HG02938 (cell line): ENCODE results near the gene FBXO15.

Experiments used
- ATAC-seq: cut with Tn5 transposase; IDR thresholded peaks from one replicate; pipeline ENCODE4 v1.9.1; 2021; ENCODE audit warnings: mild to moderate bottlenecking, moderate library complexity; ENCODE audit not compliant: unreplicated experiment

FBXO15 gene

GRCh38 chr18:74147779-74148542, at the start of gene FBXO15, which contains the start of gene TIMM21:
FBXO15 (minus strand) TSS chr18:74147834; CDS start chr18:74147785, 49 bp downstream.
TIMM21 (plus strand) TSS chr18:74148523; CDS start chr18:74148809, 286 bp downstream.
- peak; percentile 82 for ATAC-seq

- ATAC-seq, result peak; percentile 92
These were observed 48.8 kb upstream of the FBXO15 start for GRCh38 chr18:74196220-74197119.

- ATAC-seq, result no peak
These were observed 47.1 kb upstream of the FBXO15 start for GRCh38 chr18:74194691-74195090.

- ATAC-seq, result no peak
These were observed 43.9 kb upstream of the FBXO15 start for GRCh38 chr18:74191577-74191976.

GRCh38 chr18:74190086-74190485, 42.5 kb upstream of the FBXO15 start:
- no peak for ATAC-seq

GRCh38 chr18:74186661-74187060, 39.0 kb upstream of the FBXO15 start:
- ATAC-seq, result no peak

- ATAC-seq, result no peak
These were observed 38.2 kb upstream of the FBXO15 start for GRCh38 chr18:74185860-74186259.

- ATAC-seq, result no peak
These were observed 37.2 kb upstream of the FBXO15 start for GRCh38 chr18:74184875-74185274.

- no peak for ATAC-seq
These were observed 35.5 kb upstream of the FBXO15 start for GRCh38 chr18:74183130-74183529.

- ATAC-seq, result no peak
These were observed 34.7 kb upstream of the FBXO15 start for GRCh38 chr18:74182335-74182734.

GRCh38 chr18:74179623-74180199, 32.1 kb upstream of the FBXO15 start:
- no peak for ATAC-seq

- no peak for ATAC-seq
These were observed 31.2 kb upstream of the FBXO15 start for GRCh38 chr18:74178884-74179283.

GRCh38 chr18:74175658-74176057, 28.0 kb upstream of the FBXO15 start:
- no peak for ATAC-seq

GRCh38 chr18:74173434-74173750, 25.8 kb upstream of the FBXO15 start:
- ATAC-seq, result no peak

- ATAC-seq, result no peak
These were observed 25.2 kb upstream of the FBXO15 start for GRCh38 chr18:74172697-74173433.

GRCh38 chr18:74171910-74172606, 24.4 kb upstream of the FBXO15 start:
- ATAC-seq, result peak; percentile 89

GRCh38 chr18:74166386-74166785, 18.8 kb upstream of the FBXO15 start:
- ATAC-seq, result no peak

GRCh38 chr18:74163019-74163660, 15.5 kb upstream of the FBXO15 start:
- peak; percentile 51 for ATAC-seq

GRCh38 chr18:74155276-74155675, 7.6 kb upstream of the FBXO15 start:
- ATAC-seq, result no peak

GRCh38 chr18:74154716-74155115, 7.1 kb upstream of the FBXO15 start:
- no peak for ATAC-seq
